ENCODE results near the gene VPS13C. TPM values are rescaled to one million over a fixed set of nuclear protein-coding genes. Genes with fewer than 3 reads are reported as not detected.

Gene VPS13C
- total and polyA plus RNA-seq, 2 donors (not counting 1 experiment from before 2014, with no cell fraction given), result 40.0 to 236 TPM

- H3K9ac ChIP-seq (ENCODE audit: low read length), result no peak overlapping the region
- CTCF ChIA-PET, result interaction anchor here (1.4 kb wide), 1 partner anchor 199 kb away, joined by 4 read pairs; no protein-coding TSS in a partner anchor
- no peak overlapping the region for H3K4me3 Mint-ChIP-seq
- H3K27ac Mint-ChIP-seq, result no peak overlapping the region
- no peak overlapping the region for H3K4me3 ChIP-seq (ENCODE audit: control extremely low read depth in 1 of 5, extremely low read depth in 1 of 5, insufficient read depth in 1 of 5, low read depth in 2 of 5, low read length in 4 of 5)
- no peak overlapping the region for H3K4me2 ChIP-seq (replicated peaks; ENCODE audit: low read depth, low read length, poor library complexity, severe bottlenecking)
- no peaks in the 10 kb centered on the region for H4K20me1 ChIP-seq (ENCODE audit: control insufficient read depth, insufficient read depth, low read length, poor library complexity, severe bottlenecking)
- no peak overlapping the region for H2AFZ ChIP-seq (ENCODE audit: insufficient read depth, low read depth, low read length, poor library complexity, severe bottlenecking)
- no peaks in the 10 kb centered on the region for H3K79me2 ChIP-seq (ENCODE audit: control insufficient read depth, insufficient read depth, low read length)
- ATAC-seq (ENCODE audit: low read depth) (no peak), DNase-seq (no peak)
- no peaks in the 10 kb centered on the region for H3K4me1 Mint-ChIP-seq
- H3K9me3 ChIP-seq (ENCODE audit: control extremely low read depth in 1 of 3, control insufficient read depth in 2 of 3, insufficient read depth in 1 of 3, low read length in 2 of 3), result no peaks in the 10 kb centered on the region
- no peaks in the 10 kb centered on the region for H3K27me3 ChIP-seq (replicated peaks in 1 of 4; ENCODE audit: control extremely low read depth in 1 of 4, control insufficient read depth in 3 of 4, insufficient read depth in 4 of 4, low read length in 3 of 4)
- H3K27me3 Mint-ChIP-seq, result no peaks in the 10 kb centered on the region
- intact Hi-C loops (cut with micrococcal nuclease), result no loop called here
- H3K36me3 ChIP-seq (replicated peaks in 1 of 2; ENCODE audit: control extremely low read depth in 1 of 2, control insufficient read depth in 1 of 2, extremely low read depth in 1 of 2, insufficient read depth in 2 of 2, low read length in 1 of 2), result peaks cover 21 to 61% of the 10 kb centered on the region in 2 experiments
- TF ChIP-seq, protein P1, sequence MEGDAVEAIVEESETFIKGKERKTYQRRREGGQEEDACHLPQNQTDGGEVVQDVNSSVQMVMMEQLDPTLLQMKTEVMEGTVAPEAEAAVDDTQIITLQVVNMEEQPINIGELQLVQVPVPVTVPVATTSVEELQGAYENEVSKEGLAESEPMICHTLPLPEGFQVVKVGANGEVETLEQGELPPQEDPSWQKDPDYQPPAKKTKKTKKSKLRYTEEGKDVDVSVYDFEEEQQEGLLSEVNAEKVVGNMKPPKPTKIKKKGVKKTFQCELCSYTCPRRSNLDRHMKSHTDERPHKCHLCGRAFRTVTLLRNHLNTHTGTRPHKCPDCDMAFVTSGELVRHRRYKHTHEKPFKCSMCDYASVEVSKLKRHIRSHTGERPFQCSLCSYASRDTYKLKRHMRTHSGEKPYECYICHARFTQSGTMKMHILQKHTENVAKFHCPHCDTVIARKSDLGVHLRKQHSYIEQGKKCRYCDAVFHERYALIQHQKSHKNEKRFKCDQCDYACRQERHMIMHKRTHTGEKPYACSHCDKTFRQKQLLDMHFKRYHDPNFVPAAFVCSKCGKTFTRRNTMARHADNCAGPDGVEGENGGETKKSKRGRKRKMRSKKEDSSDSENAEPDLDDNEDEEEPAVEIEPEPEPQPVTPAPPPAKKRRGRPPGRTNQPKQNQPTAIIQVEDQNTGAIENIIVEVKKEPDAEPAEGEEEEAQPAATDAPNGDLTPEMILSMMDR (IDR thresholded peaks at IDR 0.05), result no peak
- no peak for TF ChIP-seq EZH2 (IDR thresholded peaks at IDR 0.05; ENCODE audit: borderline replicate concordance, insufficient read depth, low read depth, low read length, poor library complexity, severe bottlenecking)
- no peaks in the 10 kb centered on the region for H3K9me3 Mint-ChIP-seq (ENCODE audit: insufficient read depth)
- H3K4me1 ChIP-seq (ENCODE audit: control insufficient read depth in 2 of 2, insufficient read depth in 2 of 2, low read length in 2 of 2), result no peaks in the 10 kb centered on the region
- POLR2A ChIA-PET, result no interaction called here
- 100% methylated on average over 1 of the region's 3 CpGs for WGBS (ENCODE audit: insufficient coverage)
- no peak overlapping the region for H3K27ac ChIP-seq (ENCODE audit: low read length in 2 of 2)
Measured at GRCh38 chr15:61869656-61870055, 190.6 kb downstream of the VPS13C start.

- ChIA-PET POLR2A (no interaction called here), CTCF (no interaction called here)
- 98% methylated on average over 3 of the region's 3 CpGs for WGBS (ENCODE audit: insufficient coverage)
- intact Hi-C loops (cut with micrococcal nuclease), result no loop called here
- H3K27me3 ChIP-seq (replicated peaks in 1 of 4; ENCODE audit: control extremely low read depth in 1 of 4, control insufficient read depth in 3 of 4, insufficient read depth in 4 of 4, low read length in 3 of 4), result no peaks in the 10 kb centered on the region
- TF ChIP-seq EZH2 (IDR thresholded peaks at IDR 0.05; ENCODE audit: borderline replicate concordance, insufficient read depth, low read depth, low read length, poor library complexity, severe bottlenecking), result no peak
- TF ChIP-seq, protein P1 (IDR thresholded peaks at IDR 0.05), result peak; percentile 11
- no peaks in the 10 kb centered on the region for H4K20me1 ChIP-seq (ENCODE audit: control insufficient read depth, insufficient read depth, low read length, poor library complexity, severe bottlenecking)
- Mint-ChIP-seq H3K27me3 (no peaks in the 10 kb centered on the region), H3K4me3 (no peak overlapping the region), H3K27ac (no peak overlapping the region), H3K4me1 (peaks cover 3% of the 10 kb centered on the region), H3K9me3 (ENCODE audit: insufficient read depth) (no peaks in the 10 kb centered on the region)
- no peak overlapping the region for H3K4me3 ChIP-seq (ENCODE audit: control extremely low read depth in 1 of 5, extremely low read depth in 1 of 5, insufficient read depth in 1 of 5, low read depth in 2 of 5, low read length in 4 of 5)
- no peaks in the 10 kb centered on the region for H3K9me3 ChIP-seq (ENCODE audit: control extremely low read depth in 1 of 3, control insufficient read depth in 2 of 3, insufficient read depth in 1 of 3, low read length in 2 of 3)
- H3K27ac ChIP-seq (ENCODE audit: low read length in 2 of 2), result no peak overlapping the region
- DNase-seq (no peak), ATAC-seq (ENCODE audit: low read depth) (no peak)
- no peak overlapping the region for H3K4me2 ChIP-seq (replicated peaks; ENCODE audit: low read depth, low read length, poor library complexity, severe bottlenecking)
- H2AFZ ChIP-seq (ENCODE audit: insufficient read depth, low read depth, low read length, poor library complexity, severe bottlenecking), result no peak overlapping the region
- peaks cover 6 to 13% of the 10 kb centered on the region in 2 experiments for H3K36me3 ChIP-seq (replicated peaks in 1 of 2; ENCODE audit: control extremely low read depth in 1 of 2, control insufficient read depth in 1 of 2, extremely low read depth in 1 of 2, insufficient read depth in 2 of 2, low read length in 1 of 2)
- peaks cover 11 to 15% of the 10 kb centered on the region in 2 donors for H3K4me1 ChIP-seq (ENCODE audit: control insufficient read depth in 2 of 2, insufficient read depth in 2 of 2, low read length in 2 of 2)
- H3K9ac ChIP-seq (ENCODE audit: low read length), result no peak overlapping the region
- H3K79me2 ChIP-seq (ENCODE audit: control insufficient read depth, insufficient read depth, low read length), result no peaks in the 10 kb centered on the region
Measured at GRCh38 chr15:61861962-61862361, 198.3 kb downstream of the VPS13C start.
